GM23248 (cell line): ENCODE measurements around the gene NAALADL2. TPM values are rescaled to one million over a fixed set of nuclear protein-coding genes. Genes with fewer than 3 reads are reported as not detected.

ENCODE experiments used
- DNase-seq: peaks from one replicate; pipeline ENCODE4 v3.0.0-alpha.2; 2015
- H2AFZ ChIP-seq: fragments of 200-600 bp; sonication (generic); 2 replicates; pipeline ENCODE4 v1.6.1; 2016; ENCODE audit warnings: antibody characterized with exemption
- H3F3A ChIP-seq: fragments of 200-600 bp; sonication (generic); 2 replicates; pipeline ENCODE4 v1.6.1; 2016; ENCODE audit warnings: mild to moderate bottlenecking, antibody characterized with exemption, mixed run types; ENCODE audit not compliant: insufficient read depth
- H3K27ac ChIP-seq: fragments of 200-600 bp; sonication (generic); 2 replicates; pipeline ENCODE4 v1.5.1; 2016; ENCODE audit warnings: mild to moderate bottlenecking
- H3K27me3 ChIP-seq: fragments of 200-600 bp; sonication (generic); replicated peaks from 2 replicates; pipeline ENCODE4 v1.6.1; 2016; ENCODE audit warnings: mild to moderate bottlenecking; ENCODE audit not compliant: insufficient read depth
- H3K36me3 ChIP-seq: fragments of 200-600 bp; sonication (generic); 2 replicates; pipeline ENCODE4 v1.6.1; 2016; ENCODE audit warnings: low read depth, mild to moderate bottlenecking
- H3K4me1 ChIP-seq: fragments of 200-600 bp; sonication (generic); 2 replicates; pipeline ENCODE4 v1.6.1; 2016; ENCODE audit warnings: mild to moderate bottlenecking; ENCODE audit not compliant: insufficient read depth
- H3K4me2 ChIP-seq: fragments of 200-600 bp; sonication (generic); one replicate; pipeline ENCODE4 v1.6.1; 2016; ENCODE audit warnings: mild to moderate bottlenecking; ENCODE audit not compliant: unreplicated experiment
- H3K4me3 ChIP-seq: fragments of 200-600 bp; sonication (generic); 2 replicates; pipeline ENCODE4 v1.5.1; 2016; ENCODE audit warnings: mild to moderate bottlenecking
- H3K79me2 ChIP-seq: fragments of 200-600 bp; sonication (generic); 2 replicates; pipeline ENCODE4 v1.6.1; 2016; ENCODE audit warnings: mild to moderate bottlenecking; ENCODE audit not compliant: insufficient read depth
- H3K9ac ChIP-seq: fragments of 200-600 bp; sonication (generic); 2 replicates; pipeline ENCODE4 v1.6.1; 2016; ENCODE audit warnings: mild to moderate bottlenecking
- H3K9me2 ChIP-seq: fragments of 200-600 bp; sonication (generic); 2 replicates; pipeline ENCODE4 v1.6.1; 2016; ENCODE audit warnings: mixed run types, mild to moderate bottlenecking, moderate library complexity; ENCODE audit not compliant: insufficient read depth
- H3K9me3 ChIP-seq: fragments of 200-600 bp; sonication (generic); one replicate; pipeline ENCODE4 v1.6.1; 2017; ENCODE audit warnings: low read depth
- H4K20me1 ChIP-seq: fragments of 200-600 bp; sonication (generic); 2 replicates; pipeline ENCODE4 v1.6.0; 2016; ENCODE audit not compliant: insufficient read depth
- EZH2 ChIP-seq: fragments of 200-600 bp; sonication (generic); IDR thresholded peaks from 2 replicates; pipeline ENCODE4 v1.6.1; 2018; ENCODE audit warnings: antibody characterized with exemption, mild to moderate bottlenecking; ENCODE audit not compliant: insufficient read depth, poor library complexity, severe bottlenecking
- EZH2phosphoT487 ChIP-seq: fragments of 200-600 bp; sonication (generic); IDR thresholded peaks from 2 replicates; pipeline ENCODE4 v1.6.1; 2018; ENCODE audit warnings: antibody characterized with exemption, moderate library complexity, mild to moderate bottlenecking, low read depth; ENCODE audit not compliant: insufficient read depth
- WGBS, 2 experiments: methylation state at CpG; one replicate each; pipeline ENCODE4 v1.1.6; 2015 to 2017; ENCODE audit warnings: low lambda C conversion rate in 2 of 2, low coverage in 1 of 2; ENCODE audit errors: missing lambda C conversion rate in 2 of 2; 5-methylcytosine and 5-hydroxymethylcytosine counted together
- in situ Hi-C: fragments of 300-500 bp; cut with MboI; formaldehyde crosslinking; loops from 2 replicates; pipeline ENCODE4 v1.15.0; 2020
- polyA plus RNA-seq: library from polyadenylated mRNA; unstranded; fragments of >200 nt; fragmentation: Nextera tagmentation; extraction: Ambion mirVana; gene quantifications from 2 replicates; pipeline ENCODE4 v1.2.1, GENCODE V29; 2016
- total RNA-seq: library from RNA; depleted of rRNA; stranded (reverse); fragments of >200 nt; shearing (Covaris generic); gene quantifications from 2 replicates; pipeline ENCODE4 v1.2.3, GENCODE V29; 2014

Gene NAALADL2
- total and polyA plus RNA-seq, 2 experiments from 2014 or later, result 20.5 to 81.0 TPM

GRCh38 chr3:175279457-175279856 lies 420.3 kb downstream of the NAALADL2 start:
- H2AFZ ChIP-seq, result no peak overlapping the region
- no peak for DNase-seq
- H3K27me3 ChIP-seq, result no peaks in the 10 kb centered on the region
- no peak overlapping the region for H3K9ac ChIP-seq
- H3K79me2 ChIP-seq, result no peaks in the 10 kb centered on the region
- no peaks in the 10 kb centered on the region for H3K4me1 ChIP-seq
- H3K4me3 ChIP-seq, result no peak overlapping the region
- TF ChIP-seq EZH2phosphoT487 (no peak), EZH2 (no peak)
- no peaks in the 10 kb centered on the region for H3K9me2 ChIP-seq
- no peak overlapping the region for H3K27ac ChIP-seq
- 96% methylated on average over 1 of the region's 1 CpG for WGBS, 2 experiments
- H4K20me1 ChIP-seq, result no peaks in the 10 kb centered on the region
- no peaks in the 10 kb centered on the region for H3K36me3 ChIP-seq
- H3K4me2 ChIP-seq, result no peak overlapping the region
- H3F3A ChIP-seq, result no peaks in the 10 kb centered on the region
- in situ Hi-C loops, result no loop called here
- no peaks in the 10 kb centered on the region for H3K9me3 ChIP-seq

DNA sequence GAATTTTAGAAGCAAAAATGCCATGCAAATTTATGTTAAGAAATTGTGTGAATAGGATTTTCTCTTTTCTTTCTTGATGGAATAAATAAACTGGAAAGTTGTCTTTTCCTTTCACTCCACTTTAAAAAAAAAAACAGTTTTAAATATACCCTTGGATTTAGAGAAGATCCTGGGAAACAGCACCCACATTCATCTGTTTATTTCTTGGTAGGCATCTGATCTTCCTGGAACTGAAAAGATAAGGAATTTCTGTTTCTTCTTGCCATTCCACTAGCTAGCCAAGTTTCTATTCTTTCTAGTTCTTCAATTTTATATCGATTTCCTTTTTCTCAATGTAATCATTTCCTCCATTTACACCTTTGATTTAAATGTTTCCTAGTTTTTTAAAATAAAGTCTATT lies 420.8 kb downstream of the NAALADL2 start:
- DNase-seq, result no peak
- no peaks in the 10 kb centered on the region for H3K27me3 ChIP-seq
- H3K9me3 ChIP-seq, result no peaks in the 10 kb centered on the region
- no peak overlapping the region for H3K9ac ChIP-seq
- no peaks in the 10 kb centered on the region for H3K4me1 ChIP-seq
- H3K27ac ChIP-seq, result no peak overlapping the region
- WGBS, 2 experiments, result 37 to 45% methylated on average over 1 of the region's 1 CpG
- H3K4me3 ChIP-seq, result no peak overlapping the region
- TF ChIP-seq EZH2 (no peak), EZH2phosphoT487 (no peak)
- H3K79me2 ChIP-seq, result no peaks in the 10 kb centered on the region
- in situ Hi-C loops, result no loop called here
- no peaks in the 10 kb centered on the region for H3K36me3 ChIP-seq
- H3K4me2 ChIP-seq, result no peak overlapping the region
- H3K9me2 ChIP-seq, result no peaks in the 10 kb centered on the region
- H3F3A ChIP-seq, result no peaks in the 10 kb centered on the region
- no peaks in the 10 kb centered on the region for H4K20me1 ChIP-seq
- H2AFZ ChIP-seq, result no peak overlapping the region

- H3K9ac ChIP-seq, result no peak overlapping the region
- H3K79me2 ChIP-seq, result no peaks in the 10 kb centered on the region
- H3K9me2 ChIP-seq, result no peaks in the 10 kb centered on the region
- no peak overlapping the region for H3K27ac ChIP-seq
- no peaks in the 10 kb centered on the region for H4K20me1 ChIP-seq
- H3K4me2 ChIP-seq, result no peak overlapping the region
- no peaks in the 10 kb centered on the region for H3K4me1 ChIP-seq
- 91% methylated on average over 3 of the region's 3 CpGs for WGBS, 2 experiments
- H3K27me3 ChIP-seq, result no peaks in the 10 kb centered on the region
- DNase-seq, result no peak
- TF ChIP-seq EZH2phosphoT487 (no peak), EZH2 (no peak)
- H3K36me3 ChIP-seq, result no peaks in the 10 kb centered on the region
- no peaks in the 10 kb centered on the region for H3K9me3 ChIP-seq
- in situ Hi-C loops, result no loop called here
- H3F3A ChIP-seq, result no peaks in the 10 kb centered on the region
- no peak overlapping the region for H2AFZ ChIP-seq
- H3K4me3 ChIP-seq, result no peak overlapping the region
These were observed 428.3 kb downstream of the NAALADL2 start for GRCh38 chr3:175287361-175287963.

DNA sequence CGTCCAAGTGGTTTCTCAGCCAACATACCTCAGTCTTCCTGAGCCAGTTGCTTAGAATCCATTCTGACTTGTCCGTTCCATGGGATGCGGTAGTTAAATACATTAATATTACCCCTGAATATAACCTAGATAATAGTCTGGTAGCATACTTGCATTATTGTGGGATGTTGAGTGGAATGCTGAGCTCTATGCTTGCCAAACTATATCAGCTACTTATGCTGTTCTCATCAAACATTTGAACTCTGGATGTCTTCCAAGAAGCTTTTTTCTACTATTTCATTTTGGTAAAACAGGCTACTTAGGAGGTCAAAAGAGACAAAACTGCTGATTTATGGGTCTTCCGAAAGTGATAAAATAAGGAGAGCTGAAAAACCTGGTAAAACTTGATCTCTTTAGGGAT lies 429.5 kb downstream of the NAALADL2 start:
- Histone ChIP-seq H3K27me3 (no peaks in the 10 kb centered on the region), H3K79me2 (no peaks in the 10 kb centered on the region), H3K27ac (no peak overlapping the region), H3K9ac (no peak overlapping the region), H3K4me2 (no peak overlapping the region), H3K9me2 (no peaks in the 10 kb centered on the region), H3F3A (no peaks in the 10 kb centered on the region), H2AFZ (no peak overlapping the region), H3K4me3 (no peak overlapping the region), H4K20me1 (no peaks in the 10 kb centered on the region), H3K36me3 (no peaks in the 10 kb centered on the region), H3K9me3 (no peaks in the 10 kb centered on the region), H3K4me1 (no peaks in the 10 kb centered on the region)
- in situ Hi-C loops, result no loop called here
- TF ChIP-seq EZH2phosphoT487 (no peak), EZH2 (no peak)
- 93 to 97% methylated on average over 4 of the region's 4 CpGs for WGBS, 2 experiments
- no peak for DNase-seq

GRCh38 chr3:175294793-175295192 lies 435.7 kb downstream of the NAALADL2 start:
- H3K27me3 ChIP-seq, result no peaks in the 10 kb centered on the region
- TF ChIP-seq EZH2phosphoT487 (no peak), EZH2 (no peak)
- in situ Hi-C loops, result no loop called here
- no peaks in the 10 kb centered on the region for H3K79me2 ChIP-seq
- no peaks in the 10 kb centered on the region for H3F3A ChIP-seq
- H3K4me2 ChIP-seq, result no peak overlapping the region
- no peak overlapping the region for H2AFZ ChIP-seq
- H3K9me3 ChIP-seq, result no peaks in the 10 kb centered on the region
- no peak overlapping the region for H3K4me3 ChIP-seq
- H3K9me2 ChIP-seq, result no peaks in the 10 kb centered on the region
- WGBS, 2 experiments, result 42 to 46% methylated on average over 2 of the region's 2 CpGs
- DNase-seq, result no peak
- no peaks in the 10 kb centered on the region for H3K4me1 ChIP-seq
- no peak overlapping the region for H3K27ac ChIP-seq
- no peak overlapping the region for H3K9ac ChIP-seq
- H4K20me1 ChIP-seq, result no peaks in the 10 kb centered on the region
- no peaks in the 10 kb centered on the region for H3K36me3 ChIP-seq
